HepG2 (cell line): ENCODE data around the gene CCDC30. TPM values are rescaled to one million over a fixed set of nuclear protein-coding genes. Genes with fewer than 3 reads are reported as not detected.

ENCODE experiments used
- ATAC-seq: fragments of 200-7000 bp; cut with Tn5 transposase; 3 replicates; pipeline ENCODE4 v1.9.1; 2020; ENCODE audit warnings: mild to moderate bottlenecking, moderate library complexity
- BruUV-seq: library from RNA; stranded (reverse); fragments of 400-500 nt; replicated peaks from 2 replicates; lab custom pipeline; 2021; lab: Mats Ljungman, UMichigan
- CTCF ChIA-PET: fragments of 300-600 bp; formaldehyde crosslinking; extraction: SDS; loops from one replicate; lab custom pipeline; 2021; ENCODE audit warnings: low total read pairs, inconsistent platforms, low intra/inter-chr PET ratio; lab: Yijun Ruan, JAX
- POLR2A ChIA-PET: fragments of 350-600 bp; sonication (Branson Sonifier 250); formaldehyde crosslinking; loops from one replicate; lab custom pipeline; 2020; ENCODE audit warnings: antibody characterized with exemption, inconsistent platforms; lab: Yijun Ruan, JAX
- DNase-seq: peaks from one replicate; pipeline ENCODE4 v3.0.0-alpha.2; 2015; ENCODE audit warnings: low spot score
- FAIRE-seq: peaks from 3 replicates; lab custom pipeline; 2011; peaks lifted over from hg19 to GRCh38; lab: Jason Lieb, UNC
- H2AFZ ChIP-seq: one replicate; pipeline ENCODE4 v1.6.1; 2011; ENCODE audit warnings: low read length, inconsistent platforms
- H3K27ac ChIP-seq: fragments of 300-600 bp; 3 replicates; pipeline ENCODE4 v1.8.0; 2011; ENCODE audit warnings: mixed run types, mild to moderate bottlenecking, mixed read lengths, low read length, inconsistent platforms; ENCODE audit not compliant: insufficient read depth; ENCODE audit errors: extremely low read length
- H3K27me3 ChIP-seq, 2 experiments: fragments of 200-600 bp in 1 of 2; 2 replicates in 1 of 2; 3 replicates in 1 of 2; pipeline versions ENCODE4 v1.6.0 to v1.8.0; 2011; ENCODE audit warnings: low read length in 2 of 2, mild to moderate bottlenecking in 2 of 2, moderate library complexity in 2 of 2, inconsistent platforms in 1 of 2; ENCODE audit not compliant: insufficient read depth in 2 of 2, control insufficient read depth in 1 of 2
- H3K36me3 ChIP-seq, 2 experiments: fragments of 200-600 bp in 1 of 2; replicated peaks in 1 of 2; 2 replicates in 1 of 2; 3 replicates in 1 of 2; pipeline versions ENCODE4 v1.5.1 to v1.8.0; 2011; ENCODE audit warnings: low read length in 2 of 2, inconsistent platforms in 1 of 2; ENCODE audit not compliant: insufficient read depth in 2 of 2, control insufficient read depth in 1 of 2
- H3K4me1 ChIP-seq: 2 replicates; pipeline ENCODE4 v1.5.1; 2012; ENCODE audit warnings: low read length, inconsistent platforms; ENCODE audit not compliant: insufficient read depth
- H3K4me2 ChIP-seq: 2 replicates; pipeline ENCODE4 v1.6.0; 2011; ENCODE audit warnings: low read depth, low read length, inconsistent platforms
- H3K4me3 ChIP-seq, 3 experiments: fragments of 200-600 bp in 1 of 3; sonication (generic), shearing (Covaris generic) in 1 of 3; replicated peaks in 1 of 3; 2 replicates each; pipeline ENCODE4 v1.5.1; 2011 to 2016; ENCODE audit warnings: low read length in 3 of 3, inconsistent platforms in 2 of 3, low read depth in 2 of 3, mild to moderate bottlenecking in 2 of 3, control low read depth in 1 of 3, mixed read lengths in 1 of 3; ENCODE audit not compliant: insufficient read depth in 1 of 3
- H3K79me2 ChIP-seq: one replicate; pipeline ENCODE4 v1.6.1; 2011; ENCODE audit warnings: low read length, inconsistent platforms; ENCODE audit not compliant: insufficient read depth
- H3K9ac ChIP-seq: 2 replicates; pipeline ENCODE4 v1.6.0; 2011; ENCODE audit warnings: mild to moderate bottlenecking, low read depth, low read length, inconsistent platforms; ENCODE audit not compliant: insufficient read depth
- H3K9me3 ChIP-seq: 2 replicates; pipeline ENCODE4 v1.5.1; 2012; ENCODE audit warnings: mild to moderate bottlenecking, low read length
- H4K20me1 ChIP-seq: 2 replicates; pipeline ENCODE4 v1.6.0; 2011; ENCODE audit warnings: inconsistent platforms, mild to moderate bottlenecking, low read length, moderate library complexity; ENCODE audit not compliant: insufficient read depth
- CBFB ChIP-seq: sonication (generic); formaldehyde crosslinking; IDR thresholded peaks from 2 replicates; pipeline ENCODE4 v1.4.0; 2020; ENCODE audit warnings: missing genetic modification reagents
- DR1 ChIP-seq: sonication (generic); formaldehyde crosslinking; IDR thresholded peaks from 2 replicates; pipeline ENCODE4 v1.8.0; 2021; ENCODE audit warnings: mild to moderate bottlenecking, missing genetic modification reagents, inconsistent platforms
- ELF3 ChIP-seq: IDR thresholded peaks from 2 replicates; pipeline ENCODE4 v1.6.1; 2016; ENCODE audit warnings: missing genetic modification reagents, missing compliant biosample characterization
- HOXA5 ChIP-seq: sonication (generic); formaldehyde crosslinking; IDR thresholded peaks from 2 replicates; pipeline ENCODE4 v1.4.0; 2020; ENCODE audit warnings: missing genetic modification reagents
- KLF9 ChIP-seq: IDR thresholded peaks from 2 replicates; pipeline ENCODE4 v1.6.1; 2016; ENCODE audit warnings: low read depth
- MAFF ChIP-seq: IDR thresholded peaks from 2 replicates; pipeline ENCODE4 v1.6.1; 2011; ENCODE audit warnings: low read depth, low read length, improper control_type of control experiment
- NFYC ChIP-seq: IDR thresholded peaks from 2 replicates; pipeline ENCODE4 v1.6.1; 2016; ENCODE audit warnings: missing genetic modification reagents, missing compliant biosample characterization
- PLRG1 ChIP-seq: fragments of 450-650 bp; conservative IDR thresholded peaks from 2 replicates; pipeline ENCODE4 v1.6.1; 2016
- SAFB2 ChIP-seq: sonication (generic); formaldehyde crosslinking; IDR thresholded peaks from 2 replicates; pipeline ENCODE4 v1.5.1; 2020; ENCODE audit warnings: missing genetic modification reagents, low read depth, mild to moderate bottlenecking, borderline replicate concordance
- SRSF4 ChIP-seq: fragments of 200-400 bp; formaldehyde crosslinking; IDR thresholded peaks from one replicate; pipeline ENCODE4 v1.6.1; 2018; ENCODE audit warnings: mild to moderate bottlenecking, low read depth, low read length, moderate library complexity; ENCODE audit not compliant: poor library complexity, severe bottlenecking
- STAG1 ChIP-seq: sonication (generic); formaldehyde crosslinking; IDR thresholded peaks from 2 replicates; pipeline ENCODE4 v1.4.0; 2020; ENCODE audit warnings: missing genetic modification reagents
- TRIM24 ChIP-seq: sonication (generic); formaldehyde crosslinking; IDR thresholded peaks from 2 replicates; pipeline ENCODE4 v1.8.0; 2022; ENCODE audit warnings: mild to moderate bottlenecking, missing genetic modification reagents
- ZIK1 ChIP-seq: sonication (generic); formaldehyde crosslinking; IDR thresholded peaks from 2 replicates; pipeline ENCODE4 v1.5.0; 2020; ENCODE audit warnings: mild to moderate bottlenecking, low read depth, missing genetic modification reagents, borderline replicate concordance
- ZNF235 ChIP-seq: sonication (generic); formaldehyde crosslinking; IDR thresholded peaks from 2 replicates; pipeline ENCODE4 v1.8.1; 2023; ENCODE audit warnings: mild to moderate bottlenecking, missing genetic modification reagents, borderline replicate concordance
- ZNF674 ChIP-seq: sonication (generic); formaldehyde crosslinking; IDR thresholded peaks from 2 replicates; pipeline ENCODE4 v1.5.0; 2020; ENCODE audit warnings: low read depth, mild to moderate bottlenecking, missing genetic modification reagents
- ZNF678 ChIP-seq: sonication (generic); formaldehyde crosslinking; IDR thresholded peaks from 2 replicates; pipeline ENCODE4 v1.4.0; 2020; ENCODE audit warnings: mild to moderate bottlenecking, missing genetic modification reagents
- ZNF83 ChIP-seq: sonication (generic); formaldehyde crosslinking; IDR thresholded peaks from 2 replicates; pipeline ENCODE4 v1.4.0; 2020; ENCODE audit warnings: missing genetic modification reagents, mild to moderate bottlenecking, borderline replicate concordance
- WGBS: methylation state at CpG from one replicate; pipeline ENCODE4 v1.1.6; 2017; ENCODE audit warnings: low lambda C conversion rate; 5-methylcytosine and 5-hydroxymethylcytosine counted together
- in situ Hi-C: cut with HindIII; loops from 2 replicates; pipeline ENCODE4 v1.10.0; 2017; ENCODE audit warnings: low pct_unique_long_range_greater_than_20kb; ENCODE audit not compliant: extremely low pct_ligation_motif_present
- intact Hi-C: fragments of 100-400 bp; cut with micrococcal nuclease; formaldehyde crosslinking; loops from one replicate; pipeline ENCODE4 v1.10.0; 2022; ENCODE audit not compliant: unreplicated experiment
- polyA plus RNA-seq, 8 experiments: library from polyadenylated mRNA; depleted of rRNA in 3 of 8; stranded (reverse) in 7 of 8; unstranded in 1 of 8; fragments of >200 nt; fragmentation: Illumina TruSeq in 4 of 8; extraction: Trizol in 4 of 8; gene quantifications; 2 replicates each; pipeline versions ENCODE4 v1.2.1 to v1.2.3, GENCODE V29; 2011 to 2016; ENCODE audit warnings: low read depth in 4 of 8, missing spikeins in 1 of 8, mixed read lengths in 1 of 8; ENCODE audit not compliant: insufficient read depth in 1 of 8
- total RNA-seq, 5 experiments: library from RNA; depleted of rRNA; stranded (reverse); fragments of >200 nt; fragmentation: Illumina TruSeq; extraction: Trizol; gene quantifications; 2 replicates each; pipeline ENCODE4 v1.2.3, GENCODE V29; 2016; ENCODE audit warnings: low read depth in 1 of 5
- TF ChIP-seq, protein P1 (sequence below): sonication (generic); formaldehyde crosslinking; IDR thresholded peaks from 2 replicates; pipeline ENCODE4 v1.8.1; 2022; ENCODE audit warnings: low read depth, mild to moderate bottlenecking, missing genetic modification reagents

The CCDC30 gene
- total and polyA plus RNA-seq, 2 of the 13 experiments (the other 11 are each of a cell fraction or from before 2014, with no cell fraction given) = 0.25 to 0.77 TPM

GRCh38 chr1:42639116-42639515 is 176.0 kb downstream of the CCDC30 start:
- ChIA-PET POLR2A (no interaction called here), CTCF (no interaction called here)
- H3K79me2 ChIP-seq = no peaks in the 10 kb centered on the region

DNA sequence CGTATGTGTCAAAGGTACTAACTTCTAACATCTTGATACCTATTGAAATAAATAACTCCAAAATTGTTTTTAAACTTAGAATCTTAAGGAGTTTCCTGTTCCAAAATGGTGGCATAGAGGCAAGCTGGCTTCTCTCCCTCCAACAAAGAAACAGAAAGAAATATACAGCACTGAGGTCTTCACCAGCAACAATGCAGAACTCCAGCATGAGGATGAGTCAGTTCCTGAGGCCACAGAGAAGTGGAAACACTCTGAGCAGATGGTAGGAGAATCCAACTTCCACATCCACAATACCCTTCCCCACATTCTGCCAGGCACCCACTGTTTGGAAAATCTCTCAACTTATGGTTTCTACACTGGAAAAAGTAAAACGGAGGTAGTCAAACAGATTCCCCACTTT is 183.0 kb downstream of the CCDC30 start:
- ChIA-PET CTCF (no interaction called here), POLR2A (no interaction called here)
- Histone ChIP-seq H4K20me1 (no peaks in the 10 kb centered on the region), H3K79me2 (no peaks in the 10 kb centered on the region), H3K27ac (no peak overlapping the region), H3K9ac (no peak overlapping the region), H3K36me3 (no peaks in the 10 kb centered on the region), H3K9me3 (no peaks in the 10 kb centered on the region), H3K4me3 (no peak overlapping the region), H3K4me2 (no peak overlapping the region), H3K27me3 (peaks cover 0 to 5% of the 10 kb centered on the region in 2 experiments; a peak in 2 of 5 replicates), H3K4me1 (no peaks in the 10 kb centered on the region)
- in situ Hi-C loops = no loop called here
- intact Hi-C loops = no loop called here
- no peak for ATAC-seq
- DNase-seq = no peak
- 61% methylated on average over 2 of the region's 2 CpGs for WGBS
- BruUV-seq = no TSS peak
- TF ChIP-seq ZNF678 (no peak), ELF3 (no peak), DR1 (no peak), ZNF674 (CRISPR knock-in tag) (no peak), CBFB (CRISPR knock-in tag) (no peak), SAFB2 (no peak), NFYC (no peak), ZNF235 (CRISPR knock-in tag) (no peak), KLF9 (CRISPR knock-in tag) (no peak), ZNF83 (CRISPR knock-in tag) (no peak), TRIM24 (no peak), STAG1 (CRISPR knock-in tag) (no peak), HOXA5 (CRISPR knock-in tag) (no peak), ZIK1 (no peak)
- TF ChIP-seq, protein P1, sequence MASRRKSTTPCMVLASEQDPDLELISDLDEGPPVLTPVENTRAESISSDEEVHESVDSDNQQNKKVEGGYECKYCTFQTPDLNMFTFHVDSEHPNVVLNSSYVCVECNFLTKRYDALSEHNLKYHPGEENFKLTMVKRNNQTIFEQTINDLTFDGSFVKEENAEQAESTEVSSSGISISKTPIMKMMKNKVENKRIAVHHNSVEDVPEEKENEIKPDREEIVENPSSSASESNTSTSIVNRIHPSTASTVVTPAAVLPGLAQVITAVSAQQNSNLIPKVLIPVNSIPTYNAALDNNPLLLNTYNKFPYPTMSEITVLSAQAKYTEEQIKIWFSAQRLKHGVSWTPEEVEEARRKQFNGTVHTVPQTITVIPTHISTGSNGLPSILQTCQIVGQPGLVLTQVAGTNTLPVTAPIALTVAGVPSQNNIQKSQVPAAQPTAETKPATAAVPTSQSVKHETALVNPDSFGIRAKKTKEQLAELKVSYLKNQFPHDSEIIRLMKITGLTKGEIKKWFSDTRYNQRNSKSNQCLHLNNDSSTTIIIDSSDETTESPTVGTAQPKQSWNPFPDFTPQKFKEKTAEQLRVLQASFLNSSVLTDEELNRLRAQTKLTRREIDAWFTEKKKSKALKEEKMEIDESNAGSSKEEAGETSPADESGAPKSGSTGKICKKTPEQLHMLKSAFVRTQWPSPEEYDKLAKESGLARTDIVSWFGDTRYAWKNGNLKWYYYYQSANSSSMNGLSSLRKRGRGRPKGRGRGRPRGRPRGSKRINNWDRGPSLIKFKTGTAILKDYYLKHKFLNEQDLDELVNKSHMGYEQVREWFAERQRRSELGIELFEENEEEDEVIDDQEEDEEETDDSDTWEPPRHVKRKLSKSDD (CRISPR knock-in tag) = no peak
- TF ChIP-seq, all 625 proteins: peak for 0
- no peak overlapping the region for H2AFZ ChIP-seq
- no peak for FAIRE-seq

More at GRCh38 chr1:42639116-42639515, 176.0 kb downstream of the CCDC30 start:
- intact Hi-C loops = no loop called here
- Histone ChIP-seq H3K9me3 (no peaks in the 10 kb centered on the region), H3K27ac (no peak overlapping the region), H3K36me3 (no peaks in the 10 kb centered on the region), H3K4me2 (no peak overlapping the region), H3K27me3 (no peaks in the 10 kb centered on the region; a peak in 1 of 5 replicates), H3K4me1 (no peaks in the 10 kb centered on the region), H4K20me1 (no peaks in the 10 kb centered on the region), H3K4me3 (no peak overlapping the region), H2AFZ (no peak overlapping the region), H3K9ac (no peak overlapping the region)
- in situ Hi-C loops = no loop called here
- DNase-seq (no peak), FAIRE-seq (no peak), ATAC-seq (no peak)
- no TSS peak for BruUV-seq
- TF ChIP-seq MAFF = no peak
- TF ChIP-seq PLRG1 = no peak
- no peak for TF ChIP-seq SRSF4
